Activated naive CD4-positive, alpha-beta T cell treated with anti-CD3 and anti-CD28 coated beads, Interleukin-2, amount 10 ng/mL, durations not matched to agents 7 days and 5 days (primary cell): Measurements from ENCODE around the gene NUDT3.

ENCODE experiments used
- CTCF ChIA-PET: fragments of 350-600 bp; sonication (Branson Sonifier 250); formaldehyde crosslinking; loops from one replicate; lab custom pipeline; 2021; ENCODE audit warnings: antibody characterized with exemption; lab: Charles Lee
- DNase-seq: peaks from one replicate; pipeline ENCODE4 v3.0.0-alpha.2; 2020
- H3K27ac Mint-ChIP-seq: one replicate; pipeline ENCODE4 v1.8.0; 2021; ENCODE audit warnings: mild to moderate bottlenecking, moderate library complexity, mixed read lengths
- H3K27me3 Mint-ChIP-seq: one replicate; pipeline ENCODE4 v1.8.0; 2021; ENCODE audit warnings: mild to moderate bottlenecking, mixed read lengths
- H3K36me3 Mint-ChIP-seq: one replicate; pipeline ENCODE4 v1.8.0; 2021; ENCODE audit warnings: mixed read lengths
- H3K4me1 Mint-ChIP-seq: one replicate; pipeline ENCODE4 v1.8.0; 2021; ENCODE audit warnings: mixed read lengths
- H3K4me3 Mint-ChIP-seq: one replicate; pipeline ENCODE4 v1.8.0; 2021; ENCODE audit warnings: mild to moderate bottlenecking, moderate library complexity, mixed read lengths
- H3K9me3 Mint-ChIP-seq: one replicate; pipeline ENCODE4 v1.8.0; 2021; ENCODE audit warnings: mixed read lengths

NUDT3 gene

GRCh38 chr6:34322732-34323131 lies 69.7 kb downstream of the NUDT3 start:
- no peak for DNase-seq
- Mint-ChIP-seq H3K4me1 (peaks cover 3% of the 10 kb centered on the region), H3K36me3 (no peaks in the 10 kb centered on the region), H3K9me3 (no peaks in the 10 kb centered on the region), H3K4me3 (no peak overlapping the region), H3K27ac (no peak overlapping the region), H3K27me3 (no peaks in the 10 kb centered on the region)
- CTCF ChIA-PET: no interaction called here

GRCh38 chr6:34321821-34322220 lies 70.6 kb downstream of the NUDT3 start:
- Mint-ChIP-seq H3K27me3 (no peaks in the 10 kb centered on the region), H3K27ac (no peak overlapping the region), H3K4me3 (no peak overlapping the region), H3K36me3 (no peaks in the 10 kb centered on the region), H3K4me1 (peaks cover 3% of the 10 kb centered on the region), H3K9me3 (no peaks in the 10 kb centered on the region)
- CTCF ChIA-PET: no interaction called here
- no peak for DNase-seq

- no peak overlapping the region for H3K4me3 Mint-ChIP-seq
- H3K9me3 Mint-ChIP-seq: no peaks in the 10 kb centered on the region
- DNase-seq: no peak
- H3K27me3 Mint-ChIP-seq: no peaks in the 10 kb centered on the region
- H3K4me1 Mint-ChIP-seq: peaks cover 19% of the 10 kb centered on the region
- no peak overlapping the region for H3K27ac Mint-ChIP-seq
- CTCF ChIA-PET: no interaction called here
- H3K36me3 Mint-ChIP-seq: no peaks in the 10 kb centered on the region
Measured at GRCh38 chr6:34319471-34319885, 73.0 kb downstream of the NUDT3 start.

DNA sequence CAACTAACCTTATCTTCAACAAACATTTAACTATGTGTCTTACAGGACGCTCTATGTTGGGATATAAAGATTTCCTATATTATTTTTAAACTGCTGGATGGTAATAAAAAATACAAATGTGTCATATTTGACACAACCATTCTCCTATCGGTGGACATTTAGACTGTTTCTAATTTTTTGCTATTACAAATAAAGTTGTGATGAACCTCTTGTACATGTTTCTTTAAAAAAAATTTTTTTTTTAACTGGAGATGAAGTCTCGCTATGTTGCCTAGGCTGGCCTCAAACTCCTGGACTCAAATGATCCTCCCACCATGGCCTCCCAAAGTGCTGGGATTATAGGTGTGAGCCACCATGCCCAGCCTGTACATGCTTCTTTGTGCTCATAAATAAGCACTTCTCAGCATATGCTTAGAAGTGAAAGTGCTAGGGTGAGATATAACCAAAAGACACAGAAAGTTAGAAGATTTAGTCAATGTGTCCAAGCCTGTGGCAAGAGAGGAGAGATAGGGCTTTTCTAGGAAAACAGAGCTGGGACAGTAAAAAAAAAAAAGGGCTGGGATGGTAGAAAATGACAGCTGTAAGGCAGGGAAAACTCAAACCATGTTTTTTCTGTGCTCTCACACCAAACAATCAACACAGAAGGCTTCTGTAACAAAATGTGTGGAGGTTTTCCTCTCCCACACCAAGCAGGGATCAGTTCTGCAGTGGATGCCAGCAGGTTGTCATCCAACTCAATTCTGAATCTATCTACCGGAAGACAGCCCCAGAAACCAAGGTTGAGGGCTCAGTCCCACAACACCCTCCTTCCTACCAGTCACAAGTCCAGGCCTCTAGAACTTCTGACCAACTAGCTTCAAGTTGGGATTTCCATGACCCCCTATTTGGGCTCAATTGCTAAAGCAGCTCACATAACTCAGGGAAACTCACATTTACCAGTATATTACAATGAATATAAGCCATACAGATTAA lies 73.7 kb downstream of the NUDT3 start:
- Mint-ChIP-seq H3K9me3 (no peaks in the 10 kb centered on the region), H3K27me3 (no peaks in the 10 kb centered on the region), H3K4me3 (no peak overlapping the region), H3K4me1 (peaks cover 20% of the 10 kb centered on the region), H3K27ac (no peak overlapping the region), H3K36me3 (no peaks in the 10 kb centered on the region)
- CTCF ChIA-PET: no interaction called here
- no peak for DNase-seq

- Mint-ChIP-seq H3K27ac (no peak overlapping the region), H3K4me1 (peaks cover 23% of the 10 kb centered on the region), H3K4me3 (no peak overlapping the region), H3K9me3 (no peaks in the 10 kb centered on the region), H3K27me3 (no peaks in the 10 kb centered on the region), H3K36me3 (no peaks in the 10 kb centered on the region)
- DNase-seq: no peak
- CTCF ChIA-PET: no interaction called here
Measured at GRCh38 chr6:34317882-34318498, 74.5 kb downstream of the NUDT3 start.

DNA sequence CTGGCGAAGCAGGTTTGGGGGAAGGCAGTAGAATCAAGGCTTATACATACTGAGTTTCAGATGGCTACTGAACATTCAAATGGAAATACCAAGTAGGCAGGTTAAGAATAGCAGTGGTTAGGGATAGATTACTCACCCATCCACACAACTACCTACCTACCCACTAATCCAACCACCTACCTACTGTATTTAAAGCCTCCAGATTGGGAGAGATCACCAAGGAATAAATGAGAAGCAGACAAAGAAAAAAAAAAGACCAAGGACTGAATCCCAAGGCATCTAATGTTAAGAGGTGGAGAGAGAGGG lies 75.3 kb downstream of the NUDT3 start:
- Mint-ChIP-seq H3K27ac (no peak overlapping the region), H3K4me1 (peaks cover 23% of the 10 kb centered on the region)
- DNase-seq: no peak

DNA sequence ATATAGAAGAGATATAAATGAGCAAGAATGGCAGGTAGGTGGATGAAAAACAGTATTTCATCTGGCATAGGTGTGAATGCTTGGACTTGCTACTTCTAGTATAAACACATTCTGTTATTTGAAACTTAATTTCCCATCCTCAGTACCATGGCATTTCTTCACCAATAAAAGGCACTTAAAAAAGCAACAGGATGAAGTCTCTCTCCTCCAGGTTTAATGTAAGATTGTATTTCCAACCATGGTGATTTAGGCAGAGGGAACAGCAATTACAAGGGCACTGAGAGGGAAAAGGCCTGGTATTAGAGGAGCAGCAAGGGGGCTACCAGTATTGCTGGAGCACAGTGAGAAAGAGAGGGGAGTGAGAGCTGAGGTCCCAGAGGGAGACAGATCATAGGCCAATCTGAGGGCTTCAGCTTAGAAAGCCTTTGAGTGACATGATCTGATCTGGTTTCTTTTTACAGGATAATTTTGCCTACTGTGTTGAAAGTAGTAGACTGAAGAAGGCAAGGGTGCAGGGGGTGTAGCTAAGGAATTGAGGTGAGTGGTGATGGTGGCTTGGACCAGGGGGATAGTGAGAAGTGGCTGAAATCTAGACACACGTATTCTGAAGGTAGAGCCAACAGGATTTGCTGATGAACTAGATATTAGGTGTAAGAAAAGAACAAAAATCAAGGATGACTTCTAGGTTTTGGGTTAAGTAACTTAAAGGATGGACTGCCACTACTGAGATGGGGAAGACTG lies 75.9 kb downstream of the NUDT3 start:
- DNase-seq: no peak
- Mint-ChIP-seq H3K27ac (no peak overlapping the region), H3K27me3 (no peaks in the 10 kb centered on the region), H3K9me3 (no peaks in the 10 kb centered on the region), H3K4me3 (no peak overlapping the region), H3K36me3 (no peaks in the 10 kb centered on the region), H3K4me1 (peaks cover 23% of the 10 kb centered on the region)
- CTCF ChIA-PET: interaction anchor here (0.6 to 1.7 kb wide), 2 partner anchors 97 to 98 kb away, joined by 3 to 4 read pairs; no protein-coding TSS in a partner anchor

More for the DNA sequence above, 75.3 kb downstream of the NUDT3 start:
- H3K9me3 Mint-ChIP-seq: no peaks in the 10 kb centered on the region
- H3K36me3 Mint-ChIP-seq: no peaks in the 10 kb centered on the region
- no peak overlapping the region for H3K4me3 Mint-ChIP-seq
- CTCF ChIA-PET: no interaction called here
- no peaks in the 10 kb centered on the region for H3K27me3 Mint-ChIP-seq

- Mint-ChIP-seq H3K4me1 (peaks cover 23% of the 10 kb centered on the region), H3K27ac (peak overlapping the region; percentile 20)
- CTCF ChIA-PET: interaction anchor here (0.6 to 1.7 kb wide), 2 partner anchors 98 to 99 kb away, joined by 3 to 4 read pairs; no protein-coding TSS in a partner anchor
Measured at GRCh38 chr6:34315780-34316179, 76.7 kb downstream of the NUDT3 start.

GRCh38 chr6:34315256-34315655 lies 77.2 kb downstream of the NUDT3 start:
- CTCF ChIA-PET: interaction anchor here (1.7 kb wide), 1 partner anchor 100 kb away, joined by 4 read pairs; no protein-coding TSS in a partner anchor
- peak overlapping the region; percentile 20 for H3K27ac Mint-ChIP-seq
- no peaks in the 10 kb centered on the region for H3K27me3 Mint-ChIP-seq
- peaks cover 23% of the 10 kb centered on the region for H3K4me1 Mint-ChIP-seq
- H3K4me3 Mint-ChIP-seq: no peak overlapping the region
- no peak for DNase-seq
- no peaks in the 10 kb centered on the region for H3K9me3 Mint-ChIP-seq
- H3K36me3 Mint-ChIP-seq: no peaks in the 10 kb centered on the region

More at GRCh38 chr6:34315780-34316179, 76.7 kb downstream of the NUDT3 start:
- no peaks in the 10 kb centered on the region for H3K9me3 Mint-ChIP-seq
- no peaks in the 10 kb centered on the region for H3K36me3 Mint-ChIP-seq
- H3K27me3 Mint-ChIP-seq: no peaks in the 10 kb centered on the region
- no peak overlapping the region for H3K4me3 Mint-ChIP-seq
- DNase-seq: peak; percentile 26

DNA sequence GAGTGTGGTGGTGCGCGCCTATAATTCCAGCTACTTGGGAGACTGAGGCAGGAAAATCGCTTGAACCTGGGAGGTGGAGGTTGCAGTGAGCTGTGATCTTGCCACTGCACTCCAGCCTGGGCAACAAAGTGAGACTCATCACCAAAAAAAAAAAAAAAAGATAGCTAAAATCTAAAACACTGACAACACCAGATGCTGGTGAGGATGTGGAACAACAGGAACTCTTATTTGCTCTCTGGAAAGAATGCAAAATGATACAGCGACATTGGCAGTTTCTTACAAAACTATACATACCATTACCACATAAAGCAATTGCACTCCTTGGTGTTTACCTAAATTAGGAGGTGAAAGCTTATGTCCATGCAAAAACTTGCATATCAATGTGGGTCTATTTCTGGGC lies 80.2 kb downstream of the NUDT3 start:
- DNase-seq: no peak
- Mint-ChIP-seq H3K27me3 (no peaks in the 10 kb centered on the region), H3K36me3 (no peaks in the 10 kb centered on the region), H3K4me1 (peaks cover 21% of the 10 kb centered on the region), H3K9me3 (no peaks in the 10 kb centered on the region), H3K27ac (no peak overlapping the region), H3K4me3 (no peak overlapping the region)
- CTCF ChIA-PET: no interaction called here

DNA sequence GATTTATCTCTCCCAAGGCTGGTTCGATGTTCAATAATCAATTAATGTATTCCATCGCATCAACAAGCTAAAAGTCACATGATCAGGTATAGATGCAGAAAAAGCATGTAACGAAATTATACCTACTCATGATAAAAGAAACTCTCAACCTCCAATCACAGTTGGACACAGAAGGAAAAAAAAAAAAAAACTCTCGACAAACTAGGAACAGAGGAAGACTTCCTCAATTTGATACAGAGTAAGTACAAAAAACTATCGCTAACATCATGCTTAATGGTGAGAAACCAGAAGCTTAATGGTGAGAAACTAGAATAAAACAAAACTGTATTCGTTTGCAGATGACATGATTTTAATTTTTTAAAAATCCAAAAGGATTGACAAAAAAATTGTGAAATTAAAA lies 81.7 kb downstream of the NUDT3 start:
- no peak for DNase-seq
- Mint-ChIP-seq H3K9me3 (no peaks in the 10 kb centered on the region), H3K4me1 (peaks cover 17% of the 10 kb centered on the region), H3K4me3 (no peak overlapping the region), H3K36me3 (no peaks in the 10 kb centered on the region), H3K27ac (no peak overlapping the region), H3K27me3 (no peaks in the 10 kb centered on the region)
- CTCF ChIA-PET: no interaction called here

DNA sequence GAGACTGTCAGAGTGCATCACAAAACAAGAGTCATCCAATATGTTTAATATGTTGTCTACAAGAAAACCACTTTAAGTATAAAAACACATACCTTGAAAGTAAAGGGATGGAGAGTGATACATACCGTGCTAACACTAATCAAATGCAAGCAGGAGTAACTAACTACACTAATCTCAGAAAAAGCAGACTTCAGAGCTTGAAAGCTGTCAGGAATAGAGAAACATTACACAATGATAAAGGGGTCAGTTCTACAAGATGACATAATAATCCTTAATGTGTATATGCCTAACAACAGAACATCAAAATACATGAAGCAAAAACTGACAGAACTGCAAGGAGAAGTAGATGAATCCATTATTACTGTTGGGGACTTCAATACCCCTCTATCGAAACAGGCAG lies 84.0 kb downstream of the NUDT3 start:
- H3K4me3 Mint-ChIP-seq: no peak overlapping the region
- H3K36me3 Mint-ChIP-seq: no peaks in the 10 kb centered on the region
- H3K27me3 Mint-ChIP-seq: no peaks in the 10 kb centered on the region
- H3K4me1 Mint-ChIP-seq: peaks cover 3% of the 10 kb centered on the region
- CTCF ChIA-PET: no interaction called here
- no peak for DNase-seq
- H3K9me3 Mint-ChIP-seq: no peaks in the 10 kb centered on the region
- no peak overlapping the region for H3K27ac Mint-ChIP-seq

DNA sequence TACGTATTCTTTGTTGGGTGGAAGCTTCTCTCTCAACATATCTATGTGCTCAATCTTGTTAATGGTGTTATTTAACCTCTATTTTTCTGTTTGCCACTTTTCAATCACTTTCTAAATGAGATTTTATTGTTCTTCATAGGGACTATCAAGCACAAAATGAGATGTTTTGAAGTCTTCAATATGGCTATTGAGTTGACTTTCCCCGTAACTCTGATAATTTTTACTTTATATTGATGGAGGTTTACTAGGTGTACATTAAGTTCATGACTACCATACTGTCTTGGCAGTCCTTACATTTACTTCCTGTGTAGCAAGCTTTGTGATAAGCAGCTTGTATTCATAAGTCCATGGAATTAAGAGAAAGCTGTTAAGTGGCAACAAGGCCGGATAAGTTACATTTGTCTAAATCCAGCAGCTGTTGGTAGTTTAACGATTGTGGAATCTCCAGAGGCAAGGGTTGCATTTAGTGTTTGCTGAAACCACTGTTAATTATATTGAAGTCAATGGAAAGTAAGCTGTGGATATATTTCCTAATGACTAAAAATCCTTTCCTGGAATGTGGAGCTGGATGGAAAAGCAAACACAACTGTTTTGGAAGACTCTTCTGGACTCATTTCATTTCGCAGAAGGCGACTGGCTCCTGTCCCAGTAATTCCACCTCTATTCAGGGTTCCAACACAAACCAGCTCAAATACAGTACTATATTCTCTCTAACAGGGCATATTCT lies 86.3 kb downstream of the NUDT3 start:
- H3K4me3 Mint-ChIP-seq: no peak overlapping the region

GRCh38 chr6:34305497-34305896 lies 87.0 kb downstream of the NUDT3 start:
- CTCF ChIA-PET: no interaction called here
- Mint-ChIP-seq H3K4me1 (no peaks in the 10 kb centered on the region), H3K4me3 (no peak overlapping the region), H3K36me3 (no peaks in the 10 kb centered on the region), H3K9me3 (no peaks in the 10 kb centered on the region), H3K27me3 (no peaks in the 10 kb centered on the region), H3K27ac (no peak overlapping the region)
- no peak for DNase-seq

More for the DNA sequence above, 86.3 kb downstream of the NUDT3 start:
- Mint-ChIP-seq H3K9me3 (no peaks in the 10 kb centered on the region), H3K4me1 (no peaks in the 10 kb centered on the region), H3K27me3 (no peaks in the 10 kb centered on the region), H3K36me3 (no peaks in the 10 kb centered on the region), H3K27ac (no peak overlapping the region)
- DNase-seq: no peak
- CTCF ChIA-PET: no interaction called here
